GM18520 (cell line): Measurements from ENCODE around the gene CAPZB.

Source experiments
- ATAC-seq: cut with Tn5 transposase; IDR thresholded peaks from one replicate; pipeline ENCODE4 v1.9.1; 2021; ENCODE audit not compliant: unreplicated experiment

The CAPZB gene

DNA sequence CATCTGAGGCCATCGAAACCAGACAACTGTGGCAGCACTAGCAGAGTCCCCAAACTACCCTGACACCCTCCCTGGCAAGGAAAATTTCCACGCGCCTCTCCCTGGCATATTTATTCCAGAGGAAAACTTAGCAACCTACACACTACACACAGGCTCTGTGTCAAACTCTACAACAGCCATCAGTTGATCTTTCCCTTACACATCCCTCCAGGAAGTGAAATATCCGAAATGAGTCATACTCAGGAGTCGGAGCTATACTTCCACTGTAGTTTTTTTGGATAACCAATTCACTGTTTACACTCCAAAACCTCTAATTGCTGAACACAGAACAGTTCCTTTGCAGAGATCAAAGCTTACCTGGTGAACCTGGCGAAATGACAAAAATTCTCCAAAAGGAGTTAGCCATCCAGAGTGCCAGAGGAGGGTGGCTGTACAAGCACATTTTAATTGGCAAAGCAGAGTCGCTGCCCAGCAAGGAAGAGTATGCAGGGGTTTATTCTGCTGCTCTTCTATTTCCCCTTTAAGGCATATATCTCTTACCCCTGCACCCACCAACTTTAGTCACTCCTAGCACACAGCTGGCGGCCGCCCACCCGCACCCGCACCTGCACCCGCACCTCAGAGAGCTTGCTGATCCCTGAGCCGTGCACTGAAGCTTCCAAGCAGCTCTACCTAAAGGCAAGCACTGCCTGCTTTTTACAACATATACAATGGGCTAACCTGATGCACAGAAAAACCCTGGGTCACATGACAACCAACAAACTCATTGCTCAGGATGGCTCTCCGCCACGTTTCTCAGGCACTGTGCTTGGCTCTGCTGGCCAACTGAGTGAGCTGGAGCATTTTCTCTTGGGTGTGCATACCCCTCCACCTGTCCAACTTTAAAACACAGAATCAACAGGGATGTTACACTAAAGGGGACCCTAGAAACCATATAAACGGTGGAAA lies 54.9 kb downstream of the CAPZB start:
- no peak for ATAC-seq

DNA sequence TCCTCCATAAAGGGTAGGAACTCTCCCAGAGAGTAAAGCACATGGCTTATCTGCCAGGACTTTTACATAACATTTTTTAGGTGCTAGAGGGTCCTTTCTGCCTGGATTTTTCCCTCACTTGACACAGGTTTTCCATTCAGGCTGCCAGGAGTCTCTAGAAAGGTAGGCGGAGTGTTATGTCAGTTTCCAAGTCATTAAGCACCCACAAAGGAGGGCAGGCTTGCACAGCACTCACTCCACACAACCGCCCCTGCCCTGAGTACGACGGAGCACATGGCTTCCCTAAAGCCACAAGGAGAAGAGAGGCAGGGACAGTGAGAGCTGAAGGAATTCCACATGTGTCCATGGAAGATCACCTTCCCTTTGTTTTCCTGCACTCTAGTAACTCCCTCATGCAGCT lies 55.7 kb downstream of the CAPZB start:
- ATAC-seq = no peak

DNA sequence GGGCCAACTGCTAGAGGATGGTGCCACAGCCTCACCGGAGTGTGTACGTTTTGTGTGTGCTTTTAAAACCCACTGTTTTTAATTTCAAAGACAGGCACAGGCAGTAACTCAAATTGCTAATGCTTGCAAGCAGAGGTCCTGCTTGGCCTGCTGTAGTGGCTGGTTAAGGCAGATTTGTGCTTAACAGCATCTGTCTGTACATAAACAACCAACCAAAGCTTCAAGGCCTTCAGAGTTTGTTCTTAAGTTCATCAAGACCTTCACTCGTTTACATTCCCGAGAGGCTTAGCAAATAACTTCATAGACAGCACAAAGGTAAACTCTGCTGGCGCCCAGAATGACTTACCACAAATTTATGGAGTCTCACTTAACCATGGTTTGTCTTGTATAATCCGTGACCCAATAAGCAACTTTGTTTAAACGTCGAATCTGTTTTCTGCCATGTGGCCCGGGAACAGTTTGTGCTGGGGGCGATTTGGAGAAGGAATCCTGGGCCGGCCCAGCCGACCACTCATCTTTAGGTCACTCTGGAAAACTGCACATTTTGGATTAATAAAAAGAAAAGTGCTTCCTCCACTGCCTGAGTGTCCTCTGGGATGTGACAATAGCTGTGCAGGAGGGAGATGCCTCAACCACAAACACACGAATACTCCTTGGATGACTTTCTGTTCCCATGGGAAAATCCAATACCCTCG lies 58.1 kb downstream of the CAPZB start:
- no peak for ATAC-seq

DNA sequence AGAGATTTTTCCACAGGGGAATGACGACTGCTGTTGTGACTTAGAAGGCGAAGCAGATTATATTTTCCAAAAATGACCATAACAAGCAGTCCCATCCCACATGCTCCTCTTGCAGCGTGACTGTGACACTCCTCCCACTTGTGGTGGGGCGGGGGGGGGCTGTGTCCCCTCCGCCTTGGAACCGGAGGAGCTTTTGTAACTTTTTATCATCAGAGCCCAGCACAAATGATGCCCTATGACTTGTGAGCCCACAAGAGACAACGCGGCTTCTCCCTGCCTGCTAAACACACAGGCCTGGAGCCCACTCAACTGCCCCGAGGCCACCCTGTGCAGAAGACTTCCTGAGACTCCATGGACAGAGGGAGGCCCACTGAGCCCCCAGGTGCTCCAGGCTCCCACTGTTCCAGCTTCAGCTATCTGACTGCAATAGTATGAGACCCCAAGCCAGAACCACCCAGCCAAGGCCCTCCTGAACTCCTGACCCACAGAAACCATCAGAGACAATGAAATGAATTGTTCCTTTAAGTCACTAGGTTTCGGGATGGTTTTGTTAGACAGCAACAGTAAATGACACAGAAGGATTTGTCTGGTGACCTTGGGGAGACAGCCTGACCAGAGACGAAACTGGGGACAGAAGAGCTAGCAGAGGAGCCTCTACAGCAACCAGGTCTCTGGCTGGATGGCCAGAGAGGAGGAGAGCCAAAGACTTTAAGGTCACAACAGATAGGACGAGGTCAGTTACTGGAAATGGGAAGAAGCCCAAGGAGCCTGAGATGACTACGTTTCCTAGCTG lies 58.8 kb downstream of the CAPZB start:
- no peak for ATAC-seq

DNA sequence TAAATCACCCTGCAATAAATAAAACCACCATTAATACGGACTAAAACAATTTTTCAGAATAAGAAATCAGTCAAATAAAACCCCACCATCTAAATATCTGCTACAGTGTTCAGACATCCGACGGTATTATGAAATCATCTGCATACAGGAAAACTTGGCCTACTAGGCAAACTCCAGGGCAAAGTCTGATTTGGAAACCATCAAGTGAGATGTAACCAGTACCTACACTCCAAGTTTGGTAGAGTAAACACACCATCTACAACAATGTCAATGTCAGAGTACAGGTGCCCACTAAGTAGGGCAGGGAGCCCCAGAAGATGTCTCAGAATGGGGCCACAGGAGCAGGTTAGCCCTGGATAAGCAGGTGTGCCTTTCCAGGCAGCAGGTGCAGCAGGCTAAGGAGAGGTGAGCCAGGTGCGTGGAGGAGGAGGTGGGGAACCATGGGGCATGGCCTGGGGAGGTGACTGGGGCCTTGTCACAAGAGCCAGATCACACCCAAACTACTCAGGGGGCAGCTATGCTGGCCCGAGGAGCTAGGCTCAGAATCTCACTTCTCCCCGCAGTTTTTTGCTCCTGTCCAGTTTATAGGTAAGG lies 59.6 kb downstream of the CAPZB start:
- ATAC-seq = no peak

DNA sequence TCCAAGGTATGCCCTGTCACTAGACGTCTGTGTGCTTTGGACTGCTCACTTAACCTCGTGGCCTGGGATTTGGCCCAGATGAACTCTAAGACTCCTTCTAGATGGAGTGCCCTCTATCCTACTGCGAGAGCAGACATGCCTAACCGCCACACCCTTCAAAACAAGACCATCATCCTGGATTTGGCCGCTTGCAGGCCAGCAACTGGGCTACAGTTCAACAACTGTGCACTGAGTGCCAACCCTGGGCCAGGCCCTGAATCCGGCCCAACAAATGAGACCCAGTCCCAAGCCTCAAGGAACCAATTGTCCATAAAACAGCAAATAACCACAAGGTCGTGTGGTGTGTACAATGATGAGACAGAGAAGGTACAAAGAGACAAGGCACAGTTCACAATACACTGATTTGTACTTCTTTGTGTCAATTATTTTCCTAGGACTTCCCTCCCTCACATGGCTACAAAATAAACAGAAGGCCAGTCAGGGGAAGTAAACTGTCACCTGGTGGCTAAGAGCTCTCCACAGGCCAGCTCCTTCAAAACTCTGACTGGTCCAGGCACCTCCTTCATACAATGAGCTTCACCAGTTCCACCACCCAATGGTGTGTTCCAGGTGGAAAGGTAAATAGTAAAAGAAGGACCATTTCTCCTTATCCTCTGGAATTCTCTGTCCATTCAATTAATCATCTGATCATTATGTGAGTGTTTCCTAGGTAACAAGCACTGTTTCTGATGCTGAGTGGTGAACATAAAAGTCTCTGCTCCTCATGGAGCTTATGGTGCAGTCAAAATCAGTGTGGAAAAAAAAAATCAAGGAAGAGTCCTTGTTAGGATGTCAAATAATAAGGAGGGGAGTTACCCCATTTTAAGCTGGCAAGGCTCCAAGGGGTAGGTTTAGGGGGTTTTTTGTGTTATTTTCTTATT lies 60.4 kb downstream of the CAPZB start:
- no peak for ATAC-seq

DNA sequence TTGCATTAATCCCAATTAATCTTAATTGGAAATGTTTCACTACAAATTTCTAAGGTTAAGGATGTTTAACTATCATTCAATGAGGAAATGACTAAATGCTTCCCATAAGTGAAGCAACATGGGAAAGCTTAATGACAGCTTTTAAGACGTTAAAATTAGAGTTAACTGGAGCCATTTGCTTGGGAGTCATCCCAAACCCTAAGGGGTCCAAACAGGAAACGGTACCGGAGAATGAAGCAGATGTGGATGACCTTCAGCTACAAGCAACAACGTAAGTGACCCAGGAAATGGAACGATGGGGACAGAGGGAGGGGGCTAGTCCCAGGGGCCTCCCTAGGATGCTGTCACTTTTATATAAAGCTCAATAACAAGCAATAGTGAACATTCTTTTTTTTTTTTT lies 62.2 kb downstream of the CAPZB start:
- no peak for ATAC-seq

DNA sequence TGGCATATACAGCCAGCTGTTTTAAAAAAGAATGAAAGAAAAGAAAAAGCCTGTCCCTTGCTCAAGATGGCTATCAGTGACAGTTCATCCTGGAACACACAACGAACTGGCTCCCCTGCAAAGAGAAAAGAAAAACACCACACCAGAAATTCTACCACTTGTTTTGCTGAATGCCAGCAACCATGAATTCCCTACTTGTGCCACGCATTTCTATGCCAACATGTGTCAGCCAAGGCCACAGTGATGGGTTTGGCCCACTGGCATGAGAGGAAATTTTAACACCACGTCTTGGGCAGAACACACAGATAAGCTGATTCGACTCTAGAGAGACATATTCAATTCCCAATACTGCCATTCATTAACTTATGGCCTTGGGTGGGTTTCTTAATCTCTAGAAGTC lies 64.0 kb downstream of the CAPZB start:
- ATAC-seq = no peak

DNA sequence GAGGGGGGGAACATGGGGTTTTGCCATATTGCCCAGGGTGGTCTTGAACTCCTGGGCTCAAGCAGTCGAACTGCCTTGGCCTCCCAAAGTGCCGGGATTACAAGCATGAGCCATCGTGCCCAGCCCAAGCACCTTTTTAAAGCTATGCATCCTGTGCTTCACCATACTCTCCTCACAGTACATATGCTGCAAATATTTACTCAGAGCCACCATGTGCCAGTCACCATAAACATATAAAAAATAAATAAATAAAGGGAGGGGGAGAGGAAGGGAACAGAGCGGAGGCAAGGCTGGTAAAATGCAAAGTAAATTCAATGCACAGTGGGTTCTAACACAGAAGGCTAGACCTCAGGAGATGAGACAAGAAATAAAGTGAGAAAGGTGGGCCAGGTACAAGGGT lies 64.7 kb downstream of the CAPZB start:
- no peak for ATAC-seq

DNA sequence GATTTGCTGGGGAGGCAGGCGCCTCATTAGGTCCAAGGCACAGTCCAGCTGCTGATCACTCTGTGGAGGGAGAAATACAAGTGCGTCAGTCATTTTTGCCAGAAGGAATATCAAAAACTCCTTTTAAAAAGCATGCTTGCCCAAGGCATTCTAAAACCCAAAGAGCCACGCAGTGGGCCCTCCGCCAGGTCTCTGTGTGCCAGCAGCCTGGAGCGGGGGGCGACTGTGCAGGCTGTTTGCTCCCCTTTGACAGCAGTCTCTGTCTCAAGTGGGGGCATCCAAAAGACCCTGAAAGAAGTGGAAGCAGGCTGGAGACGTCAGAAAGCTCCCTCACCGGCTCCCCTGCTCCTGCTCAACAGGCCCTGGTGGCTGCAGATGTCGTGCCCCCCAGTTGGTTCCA lies 65.6 kb downstream of the CAPZB start:
- ATAC-seq = no peak

DNA sequence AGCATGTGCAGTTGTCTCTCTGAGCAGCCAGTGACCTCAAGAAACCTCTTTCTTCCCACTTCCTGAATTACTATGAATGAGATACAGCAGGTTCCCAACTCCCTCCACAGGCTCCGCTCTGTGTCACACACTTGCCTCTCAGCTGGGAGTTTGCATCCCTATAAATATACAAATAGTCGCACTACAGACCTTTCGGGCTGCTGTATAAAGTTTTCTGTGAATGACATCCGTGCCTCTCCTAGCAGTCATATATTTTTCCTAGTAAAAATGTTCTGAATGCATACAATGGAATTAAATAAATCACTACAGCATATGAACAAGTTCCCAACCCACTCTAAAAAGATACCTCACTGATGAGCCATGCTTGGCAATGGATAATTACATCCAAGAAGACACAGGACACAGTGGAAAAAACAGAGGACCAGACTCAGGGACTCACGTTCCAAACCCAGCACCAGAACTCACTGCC lies 66.8 kb downstream of the CAPZB start:
- no peak for ATAC-seq

DNA sequence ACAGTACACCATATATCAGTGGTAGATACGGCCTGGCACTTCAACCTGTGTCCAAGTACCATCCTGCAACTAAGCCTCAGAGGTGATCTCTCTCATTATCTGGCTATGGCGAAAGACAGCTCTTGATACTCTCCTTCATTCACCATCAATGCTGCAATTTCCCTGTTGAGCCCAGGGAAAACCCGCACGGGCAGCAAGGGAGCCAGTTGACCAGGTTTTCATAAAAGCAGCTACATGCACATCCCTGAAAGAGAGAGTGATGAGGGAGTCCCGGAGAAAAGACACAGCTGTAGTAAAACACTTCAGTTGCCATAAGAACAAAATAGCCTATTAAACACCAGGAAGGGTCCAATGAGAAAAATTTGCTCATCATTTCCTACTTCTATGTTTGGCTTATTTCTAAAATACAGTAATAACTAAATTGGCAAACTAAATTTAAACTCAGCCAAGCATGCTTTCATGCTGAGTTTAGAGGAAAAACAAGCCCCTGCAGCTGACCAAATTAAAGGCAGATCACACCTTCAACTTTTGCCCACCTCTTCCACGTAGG lies 68.3 kb downstream of the CAPZB start:
- ATAC-seq = no peak

DNA sequence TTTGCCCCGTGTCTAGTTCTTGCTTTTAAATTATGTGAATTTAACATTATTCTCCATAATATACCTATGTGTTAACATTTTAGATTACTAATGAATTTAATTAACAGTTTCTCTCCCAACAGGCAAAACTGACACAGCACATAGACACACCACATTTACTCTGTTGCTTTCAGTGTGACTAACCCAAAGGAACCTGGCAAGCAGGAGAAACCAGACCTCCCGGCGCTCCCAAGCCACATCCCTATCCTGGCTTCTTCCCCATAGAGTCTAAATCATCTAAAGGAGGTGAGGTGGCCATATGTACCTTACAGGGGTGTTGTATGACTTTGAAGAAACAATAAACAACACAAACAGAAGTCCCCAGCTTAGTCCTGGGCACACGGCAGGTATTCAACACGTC lies 69.2 kb downstream of the CAPZB start:
- ATAC-seq = no peak

DNA sequence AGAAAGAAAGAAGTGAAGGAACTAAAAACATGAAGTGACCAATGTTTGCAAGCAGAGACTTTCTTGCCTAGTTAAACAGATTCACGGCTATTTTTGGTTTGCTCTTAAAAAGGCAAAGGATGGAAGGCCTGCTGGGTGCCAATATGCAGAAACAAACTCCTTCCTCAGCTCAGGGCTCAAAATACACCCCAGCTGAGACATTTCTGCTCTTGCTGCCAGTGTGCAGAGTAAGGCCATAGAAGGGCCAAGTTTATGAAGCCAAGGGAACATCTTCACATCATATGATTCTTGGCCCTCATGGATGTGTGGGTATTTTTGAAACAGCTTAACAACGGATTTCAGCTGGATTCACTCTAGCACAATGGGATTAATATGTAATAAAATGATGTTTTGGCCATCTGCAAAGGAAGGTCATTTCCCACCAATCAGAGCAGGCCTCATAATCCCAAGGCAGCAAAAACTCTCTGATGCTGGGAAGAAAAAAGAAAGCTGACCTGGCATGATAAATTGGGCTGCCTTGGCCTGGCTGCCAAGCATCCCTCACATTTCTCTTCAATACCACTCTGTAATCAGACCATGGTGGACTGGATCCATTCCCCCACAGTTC lies 70.7 kb downstream of the CAPZB start:
- ATAC-seq = no peak

DNA sequence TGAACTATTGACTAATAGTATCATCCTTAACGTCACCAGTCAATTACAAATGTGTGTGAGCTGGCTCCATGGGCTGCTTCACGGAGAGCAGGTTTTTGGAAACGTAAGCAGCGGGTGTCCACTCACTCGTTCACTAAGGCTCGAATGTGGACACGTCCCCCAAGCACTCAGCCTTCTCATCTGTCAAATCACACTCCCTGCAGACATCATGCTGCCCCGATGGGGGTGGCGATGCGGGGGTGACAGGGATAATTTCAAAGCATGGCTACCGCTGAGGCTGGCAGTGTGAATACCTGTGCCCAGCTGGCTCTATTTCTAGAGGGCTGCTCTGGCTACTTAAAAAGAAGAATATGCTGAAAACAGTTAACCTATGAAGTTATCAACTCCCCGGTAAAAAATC lies 71.3 kb downstream of the CAPZB start:
- no peak for ATAC-seq

DNA sequence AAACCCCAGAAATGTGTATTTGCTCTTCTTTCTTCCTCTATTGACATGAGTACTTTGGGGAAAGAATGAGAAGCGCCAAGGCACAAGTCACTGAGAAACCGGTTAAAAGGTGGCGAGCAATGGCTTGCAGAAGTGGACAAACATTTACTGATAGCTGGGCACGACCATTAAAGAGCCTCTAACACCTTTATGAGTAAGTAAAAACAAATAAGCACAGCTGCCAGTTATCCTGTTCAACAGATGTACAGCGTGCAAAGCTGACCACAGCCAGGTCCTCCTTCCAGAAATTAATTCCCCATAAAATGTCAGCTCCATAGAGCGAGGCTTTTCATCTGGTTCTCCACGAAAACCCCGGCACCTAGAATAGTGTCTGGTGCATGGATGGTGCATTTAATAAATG lies 72.7 kb downstream of the CAPZB start:
- ATAC-seq = no peak

DNA sequence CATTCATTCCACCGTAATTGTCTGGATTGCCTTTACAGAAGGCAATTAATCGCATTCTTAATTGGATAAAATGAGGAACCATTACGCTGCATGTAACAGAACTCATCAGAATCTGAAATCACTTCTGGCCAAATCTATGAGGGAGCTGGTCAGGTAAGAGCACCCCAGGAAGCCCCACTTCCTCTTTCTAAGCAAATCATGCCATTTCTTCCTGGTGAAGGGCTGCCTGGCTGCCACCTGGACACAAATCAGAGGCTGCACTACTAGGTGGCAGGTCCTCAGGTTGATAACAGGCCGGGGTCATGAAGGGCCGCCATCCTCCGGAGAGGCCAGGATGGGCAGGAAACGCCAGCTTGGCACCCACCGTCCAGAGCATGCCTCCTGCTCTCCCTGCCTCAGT lies 73.7 kb downstream of the CAPZB start:
- ATAC-seq = no peak

DNA sequence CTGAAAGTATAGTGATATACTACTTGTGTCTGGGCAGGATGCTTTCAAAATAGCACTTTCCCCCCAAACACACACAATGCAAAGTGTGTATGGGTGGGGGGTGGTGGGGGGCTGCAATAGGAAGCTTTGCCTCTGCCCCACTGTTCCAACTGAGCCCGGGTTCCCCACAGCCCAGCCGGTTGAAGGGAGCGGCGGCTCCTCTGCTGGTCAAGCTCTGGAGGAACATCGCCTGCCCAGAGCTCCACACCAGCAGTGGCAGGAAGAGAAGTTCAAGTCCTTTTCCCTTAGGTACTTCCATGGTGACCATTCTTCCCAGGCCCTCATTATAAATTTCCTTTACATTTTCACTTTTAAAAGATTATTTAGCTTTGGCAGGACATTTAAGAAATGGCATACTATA lies 74.9 kb downstream of the CAPZB start:
- no peak for ATAC-seq
